Skin of body (tissue), 2 donors: Measurements from ENCODE around the gene CHST8. TPM values are rescaled to one million over a fixed set of nuclear protein-coding genes. Genes with fewer than 3 reads are reported as not detected.
A peak's percentile ranks its signal among the peaks of the same experiment; 100 is the strongest.

Source experiments
- DNase-seq: peaks from one replicate; lab custom pipeline; 2025; lab: John Stamatoyannopoulos, UW
- total RNA-seq: library from RNA; depleted of rRNA; stranded (reverse); fragments of >200 nt; gene quantifications from one replicate; pipeline ENCODE4 v1.2.3, GENCODE V29; 2014

The CHST8 gene
- total RNA-seq, 1 donor from 2014 or later = 0.39 TPM

- DNase-seq = no peak
Observed at GRCh38 chr19:33763633-33764371, 142.0 kb downstream of the CHST8 start.

GRCh38 chr19:33766623-33767022 lies 144.9 kb downstream of the CHST8 start:
- DNase-seq = no peak

GRCh38 chr19:33767898-33768413 lies 146.2 kb downstream of the CHST8 start:
- DNase-seq = no peak

GRCh38 chr19:33769208-33769607 lies 147.5 kb downstream of the CHST8 start:
- DNase-seq = no peak

GRCh38 chr19:33770107-33770506 lies 148.4 kb downstream of the CHST8 start:
- DNase-seq = no peak

- peak; percentile 24 for DNase-seq
Observed at GRCh38 chr19:33771384-33772101, 149.8 kb downstream of the CHST8 start.

GRCh38 chr19:33772102-33772857 lies 150.5 kb downstream of the CHST8 start:
- no peak for DNase-seq

- no peak for DNase-seq
Observed at GRCh38 chr19:33772858-33773180, 151.1 kb downstream of the CHST8 start.

GRCh38 chr19:33773704-33774624 lies 152.2 kb downstream of the CHST8 start:
- no peak for DNase-seq

- no peak for DNase-seq
Observed at GRCh38 chr19:33774751-33775150, 153.0 kb downstream of the CHST8 start.

GRCh38 chr19:33775731-33776487 lies 154.2 kb downstream of the CHST8 start:
- DNase-seq = no peak

GRCh38 chr19:33777351-33777750 lies 155.6 kb downstream of the CHST8 start:
- DNase-seq = no peak

- no peak for DNase-seq
Observed at GRCh38 chr19:33777753-33778088, 156.0 kb downstream of the CHST8 start.

GRCh38 chr19:33778089-33778791 lies 156.5 kb downstream of the CHST8 start:
- peak; percentile 82 for DNase-seq

- DNase-seq = no peak
Observed at GRCh38 chr19:33779849-33780248, 158.1 kb downstream of the CHST8 start.

- DNase-seq = no peak
Observed at GRCh38 chr19:33780251-33780650, 158.5 kb downstream of the CHST8 start.

GRCh38 chr19:33780746-33781145 lies 159.0 kb downstream of the CHST8 start:
- DNase-seq = no peak

- DNase-seq = no peak
Observed at GRCh38 chr19:33781415-33781935, 159.7 kb downstream of the CHST8 start.

GRCh38 chr19:33781996-33782395 lies 160.2 kb downstream of the CHST8 start:
- no peak for DNase-seq

- no peak for DNase-seq
Observed at GRCh38 chr19:33784432-33784831, 162.7 kb downstream of the CHST8 start.
